ENCODE measurements around the gene PIGT. TPM values are rescaled to one million over a fixed set of nuclear protein-coding genes. Genes with fewer than 3 reads are reported as not detected.

The PIGT gene
- total RNA-seq, 1 experiment from 2014 or later: 63.7 TPM

DNA sequence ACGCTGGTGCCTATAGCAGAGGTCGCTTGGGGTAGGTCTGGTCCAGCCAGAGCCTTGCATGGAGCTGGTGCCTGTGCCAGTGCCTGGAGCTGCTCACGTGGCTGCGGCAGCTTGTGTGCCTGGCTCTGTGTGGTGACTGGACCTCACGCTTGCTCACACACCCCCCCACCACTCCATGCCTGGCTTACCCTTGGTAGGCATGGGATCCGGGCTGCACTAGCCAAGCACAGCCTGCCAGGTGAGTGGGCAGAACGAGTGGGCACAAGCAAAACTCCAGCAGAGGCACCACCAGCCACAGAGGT is 20.9 kb upstream of the PIGT start:
- Mint-ChIP-seq H3K4me1 (no peaks in the 10 kb centered on the region), H3K27me3 (ENCODE audit: low read depth) (peaks cover 6% of the 10 kb centered on the region), H3K4me3 (no peak overlapping the region), H3K27ac (no peak overlapping the region), H3K9me3 (peaks cover 22% of the 10 kb centered on the region), H3K36me3 (peaks cover 8% of the 10 kb centered on the region)
- POLR2A ChIA-PET: no interaction called here
- DNase-seq (ENCODE audit: low spot score): no peak
- TF ChIP-seq, protein P1, sequence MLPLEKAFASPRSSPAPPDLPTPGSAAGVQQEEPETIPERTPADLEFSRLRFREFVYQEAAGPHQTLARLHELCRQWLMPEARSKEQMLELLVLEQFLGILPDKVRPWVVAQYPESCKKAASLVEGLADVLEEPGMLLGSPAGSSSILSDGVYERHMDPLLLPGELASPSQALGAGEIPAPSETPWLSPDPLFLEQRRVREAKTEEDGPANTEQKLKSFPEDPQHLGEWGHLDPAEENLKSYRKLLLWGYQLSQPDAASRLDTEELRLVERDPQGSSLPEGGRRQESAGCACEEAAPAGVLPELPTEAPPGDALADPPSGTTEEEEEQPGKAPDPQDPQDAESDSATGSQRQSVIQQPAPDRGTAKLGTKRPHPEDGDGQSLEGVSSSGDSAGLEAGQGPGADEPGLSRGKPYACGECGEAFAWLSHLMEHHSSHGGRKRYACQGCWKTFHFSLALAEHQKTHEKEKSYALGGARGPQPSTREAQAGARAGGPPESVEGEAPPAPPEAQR (CRISPR knock-in tag; IDR thresholded peaks at IDR 0.05): no peak
- TF ChIP-seq SP1 (CRISPR knock-in tag; conservative IDR thresholded peaks at IDR 0.05): no peak
- TF ChIP-seq, protein P2, sequence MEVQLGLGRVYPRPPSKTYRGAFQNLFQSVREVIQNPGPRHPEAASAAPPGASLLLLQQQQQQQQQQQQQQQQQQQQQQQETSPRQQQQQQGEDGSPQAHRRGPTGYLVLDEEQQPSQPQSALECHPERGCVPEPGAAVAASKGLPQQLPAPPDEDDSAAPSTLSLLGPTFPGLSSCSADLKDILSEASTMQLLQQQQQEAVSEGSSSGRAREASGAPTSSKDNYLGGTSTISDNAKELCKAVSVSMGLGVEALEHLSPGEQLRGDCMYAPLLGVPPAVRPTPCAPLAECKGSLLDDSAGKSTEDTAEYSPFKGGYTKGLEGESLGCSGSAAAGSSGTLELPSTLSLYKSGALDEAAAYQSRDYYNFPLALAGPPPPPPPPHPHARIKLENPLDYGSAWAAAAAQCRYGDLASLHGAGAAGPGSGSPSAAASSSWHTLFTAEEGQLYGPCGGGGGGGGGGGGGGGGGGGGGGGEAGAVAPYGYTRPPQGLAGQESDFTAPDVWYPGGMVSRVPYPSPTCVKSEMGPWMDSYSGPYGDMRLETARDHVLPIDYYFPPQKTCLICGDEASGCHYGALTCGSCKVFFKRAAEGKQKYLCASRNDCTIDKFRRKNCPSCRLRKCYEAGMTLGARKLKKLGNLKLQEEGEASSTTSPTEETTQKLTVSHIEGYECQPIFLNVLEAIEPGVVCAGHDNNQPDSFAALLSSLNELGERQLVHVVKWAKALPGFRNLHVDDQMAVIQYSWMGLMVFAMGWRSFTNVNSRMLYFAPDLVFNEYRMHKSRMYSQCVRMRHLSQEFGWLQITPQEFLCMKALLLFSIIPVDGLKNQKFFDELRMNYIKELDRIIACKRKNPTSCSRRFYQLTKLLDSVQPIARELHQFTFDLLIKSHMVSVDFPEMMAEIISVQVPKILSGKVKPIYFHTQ (CRISPR knock-in tag; IDR thresholded peaks at IDR 0.05): no peak
- TF ChIP-seq, protein P3, sequence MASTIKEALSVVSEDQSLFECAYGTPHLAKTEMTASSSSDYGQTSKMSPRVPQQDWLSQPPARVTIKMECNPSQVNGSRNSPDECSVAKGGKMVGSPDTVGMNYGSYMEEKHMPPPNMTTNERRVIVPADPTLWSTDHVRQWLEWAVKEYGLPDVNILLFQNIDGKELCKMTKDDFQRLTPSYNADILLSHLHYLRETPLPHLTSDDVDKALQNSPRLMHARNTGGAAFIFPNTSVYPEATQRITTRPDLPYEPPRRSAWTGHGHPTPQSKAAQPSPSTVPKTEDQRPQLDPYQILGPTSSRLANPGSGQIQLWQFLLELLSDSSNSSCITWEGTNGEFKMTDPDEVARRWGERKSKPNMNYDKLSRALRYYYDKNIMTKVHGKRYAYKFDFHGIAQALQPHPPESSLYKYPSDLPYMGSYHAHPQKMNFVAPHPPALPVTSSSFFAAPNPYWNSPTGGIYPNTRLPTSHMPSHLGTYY (CRISPR knock-in tag; IDR thresholded peaks at IDR 0.05): no peak
- no peak for TF ChIP-seq ZBTB21 (CRISPR knock-in tag; IDR thresholded peaks at IDR 0.05; ENCODE audit: borderline replicate concordance)
- TF ChIP-seq TP53 (CRISPR knock-in tag; IDR thresholded peaks at IDR 0.05): no peak
- no peak for TF ChIP-seq NFE2L1 (CRISPR knock-in tag; IDR thresholded peaks at IDR 0.05)
- TF ChIP-seq, protein P4, sequence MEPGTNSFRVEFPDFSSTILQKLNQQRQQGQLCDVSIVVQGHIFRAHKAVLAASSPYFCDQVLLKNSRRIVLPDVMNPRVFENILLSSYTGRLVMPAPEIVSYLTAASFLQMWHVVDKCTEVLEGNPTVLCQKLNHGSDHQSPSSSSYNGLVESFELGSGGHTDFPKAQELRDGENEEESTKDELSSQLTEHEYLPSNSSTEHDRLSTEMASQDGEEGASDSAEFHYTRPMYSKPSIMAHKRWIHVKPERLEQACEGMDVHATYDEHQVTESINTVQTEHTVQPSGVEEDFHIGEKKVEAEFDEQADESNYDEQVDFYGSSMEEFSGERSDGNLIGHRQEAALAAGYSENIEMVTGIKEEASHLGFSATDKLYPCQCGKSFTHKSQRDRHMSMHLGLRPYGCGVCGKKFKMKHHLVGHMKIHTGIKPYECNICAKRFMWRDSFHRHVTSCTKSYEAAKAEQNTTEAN (CRISPR knock-in tag; IDR thresholded peaks at IDR 0.05): no peak
- TF ChIP-seq FOXK1 (CRISPR knock-in tag; IDR thresholded peaks at IDR 0.05): no peak
- TF ChIP-seq GABPB1 (CRISPR knock-in tag; IDR thresholded peaks at IDR 0.05): no peak
- TF ChIP-seq, protein P5, sequence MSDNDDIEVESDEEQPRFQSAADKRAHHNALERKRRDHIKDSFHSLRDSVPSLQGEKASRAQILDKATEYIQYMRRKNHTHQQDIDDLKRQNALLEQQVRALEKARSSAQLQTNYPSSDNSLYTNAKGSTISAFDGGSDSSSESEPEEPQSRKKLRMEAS (CRISPR knock-in tag; IDR thresholded peaks at IDR 0.05): no peak
- TF ChIP-seq CREB1 (CRISPR knock-in tag; IDR thresholded peaks at IDR 0.05): no peak
- TF ChIP-seq, protein P6, sequence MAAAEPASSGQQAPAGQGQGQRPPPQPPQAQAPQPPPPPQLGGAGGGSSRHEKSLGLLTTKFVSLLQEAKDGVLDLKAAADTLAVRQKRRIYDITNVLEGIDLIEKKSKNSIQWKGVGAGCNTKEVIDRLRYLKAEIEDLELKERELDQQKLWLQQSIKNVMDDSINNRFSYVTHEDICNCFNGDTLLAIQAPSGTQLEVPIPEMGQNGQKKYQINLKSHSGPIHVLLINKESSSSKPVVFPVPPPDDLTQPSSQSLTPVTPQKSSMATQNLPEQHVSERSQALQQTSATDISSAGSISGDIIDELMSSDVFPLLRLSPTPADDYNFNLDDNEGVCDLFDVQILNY (CRISPR knock-in tag; IDR thresholded peaks at IDR 0.05): no peak
- TF ChIP-seq, protein P7, sequence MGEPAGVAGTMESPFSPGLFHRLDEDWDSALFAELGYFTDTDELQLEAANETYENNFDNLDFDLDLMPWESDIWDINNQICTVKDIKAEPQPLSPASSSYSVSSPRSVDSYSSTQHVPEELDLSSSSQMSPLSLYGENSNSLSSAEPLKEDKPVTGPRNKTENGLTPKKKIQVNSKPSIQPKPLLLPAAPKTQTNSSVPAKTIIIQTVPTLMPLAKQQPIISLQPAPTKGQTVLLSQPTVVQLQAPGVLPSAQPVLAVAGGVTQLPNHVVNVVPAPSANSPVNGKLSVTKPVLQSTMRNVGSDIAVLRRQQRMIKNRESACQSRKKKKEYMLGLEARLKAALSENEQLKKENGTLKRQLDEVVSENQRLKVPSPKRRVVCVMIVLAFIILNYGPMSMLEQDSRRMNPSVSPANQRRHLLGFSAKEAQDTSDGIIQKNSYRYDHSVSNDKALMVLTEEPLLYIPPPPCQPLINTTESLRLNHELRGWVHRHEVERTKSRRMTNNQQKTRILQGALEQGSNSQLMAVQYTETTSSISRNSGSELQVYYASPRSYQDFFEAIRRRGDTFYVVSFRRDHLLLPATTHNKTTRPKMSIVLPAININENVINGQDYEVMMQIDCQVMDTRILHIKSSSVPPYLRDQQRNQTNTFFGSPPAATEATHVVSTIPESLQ (CRISPR knock-in tag; IDR thresholded peaks at IDR 0.05): no peak
- CTCF ChIA-PET: interaction anchor here (1.1 to 1.4 kb wide), 2 partner anchors 21 to 55 kb away, joined by 4 to 8 read pairs; no protein-coding TSS in a partner anchor
- ATAC-seq: no peak; the same call in 1 of the 2 replicates

DNA sequence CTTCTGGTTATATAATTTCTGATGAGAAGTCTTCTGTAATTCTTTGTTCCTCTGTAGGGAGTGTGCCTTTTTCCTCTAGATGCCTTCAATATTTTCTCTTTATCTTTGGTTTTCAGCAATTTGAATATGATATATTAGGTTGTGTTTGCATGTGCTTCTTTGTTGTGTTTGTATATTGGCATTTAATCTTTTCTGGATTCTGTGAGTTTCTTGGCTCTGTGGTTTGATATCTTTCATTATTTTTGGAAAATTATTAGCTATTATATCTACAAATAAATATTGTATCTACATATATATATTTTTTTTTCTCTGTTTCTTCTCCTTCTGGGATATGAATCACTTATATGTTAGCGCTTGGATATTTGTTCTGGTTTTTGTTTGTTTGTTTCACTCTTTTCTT is 16.9 kb upstream of the PIGT start:
- H3K9me3 Mint-ChIP-seq: peaks cover 49% of the 10 kb centered on the region
- no peak for ATAC-seq
- TF ChIP-seq KAT7 (CRISPR knock-in tag; IDR thresholded peaks at IDR 0.05; ENCODE audit: borderline replicate concordance) (no peak), NR3C1 (CRISPR knock-in tag; conservative IDR thresholded peaks at IDR 0.05; ENCODE audit: low read depth) (no peak), ETV6 (CRISPR knock-in tag; IDR thresholded peaks at IDR 0.05) (no peak), PRRX2 (CRISPR knock-in tag; IDR thresholded peaks at IDR 0.05) (no peak)
- TF ChIP-seq, protein P8, sequence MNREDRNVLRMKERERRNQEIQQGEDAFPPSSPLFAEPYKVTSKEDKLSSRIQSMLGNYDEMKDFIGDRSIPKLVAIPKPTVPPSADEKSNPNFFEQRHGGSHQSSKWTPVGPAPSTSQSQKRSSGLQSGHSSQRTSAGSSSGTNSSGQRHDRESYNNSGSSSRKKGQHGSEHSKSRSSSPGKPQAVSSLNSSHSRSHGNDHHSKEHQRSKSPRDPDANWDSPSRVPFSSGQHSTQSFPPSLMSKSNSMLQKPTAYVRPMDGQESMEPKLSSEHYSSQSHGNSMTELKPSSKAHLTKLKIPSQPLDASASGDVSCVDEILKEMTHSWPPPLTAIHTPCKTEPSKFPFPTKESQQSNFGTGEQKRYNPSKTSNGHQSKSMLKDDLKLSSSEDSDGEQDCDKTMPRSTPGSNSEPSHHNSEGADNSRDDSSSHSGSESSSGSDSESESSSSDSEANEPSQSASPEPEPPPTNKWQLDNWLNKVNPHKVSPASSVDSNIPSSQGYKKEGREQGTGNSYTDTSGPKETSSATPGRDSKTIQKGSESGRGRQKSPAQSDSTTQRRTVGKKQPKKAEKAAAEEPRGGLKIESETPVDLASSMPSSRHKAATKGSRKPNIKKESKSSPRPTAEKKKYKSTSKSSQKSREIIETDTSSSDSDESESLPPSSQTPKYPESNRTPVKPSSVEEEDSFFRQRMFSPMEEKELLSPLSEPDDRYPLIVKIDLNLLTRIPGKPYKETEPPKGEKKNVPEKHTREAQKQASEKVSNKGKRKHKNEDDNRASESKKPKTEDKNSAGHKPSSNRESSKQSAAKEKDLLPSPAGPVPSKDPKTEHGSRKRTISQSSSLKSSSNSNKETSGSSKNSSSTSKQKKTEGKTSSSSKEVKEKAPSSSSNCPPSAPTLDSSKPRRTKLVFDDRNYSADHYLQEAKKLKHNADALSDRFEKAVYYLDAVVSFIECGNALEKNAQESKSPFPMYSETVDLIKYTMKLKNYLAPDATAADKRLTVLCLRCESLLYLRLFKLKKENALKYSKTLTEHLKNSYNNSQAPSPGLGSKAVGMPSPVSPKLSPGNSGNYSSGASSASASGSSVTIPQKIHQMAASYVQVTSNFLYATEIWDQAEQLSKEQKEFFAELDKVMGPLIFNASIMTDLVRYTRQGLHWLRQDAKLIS (CRISPR knock-in tag; IDR thresholded peaks at IDR 0.05; ENCODE audit: borderline replicate concordance): no peak
- TF ChIP-seq, protein P9, sequence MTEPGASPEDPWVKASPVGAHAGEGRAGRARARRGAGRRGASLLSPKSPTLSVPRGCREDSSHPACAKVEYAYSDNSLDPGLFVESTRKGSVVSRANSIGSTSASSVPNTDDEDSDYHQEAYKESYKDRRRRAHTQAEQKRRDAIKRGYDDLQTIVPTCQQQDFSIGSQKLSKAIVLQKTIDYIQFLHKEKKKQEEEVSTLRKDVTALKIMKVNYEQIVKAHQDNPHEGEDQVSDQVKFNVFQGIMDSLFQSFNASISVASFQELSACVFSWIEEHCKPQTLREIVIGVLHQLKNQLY (CRISPR knock-in tag; IDR thresholded peaks at IDR 0.05): no peak

More for the DNA sequence above, 16.9 kb upstream of the PIGT start:
- ChIA-PET POLR2A (no interaction called here), CTCF (no interaction called here)
- H3K4me1 Mint-ChIP-seq: no peaks in the 10 kb centered on the region
- peaks cover 29% of the 10 kb centered on the region for H3K36me3 Mint-ChIP-seq
- H3K27me3 Mint-ChIP-seq (ENCODE audit: low read depth): peaks cover 24% of the 10 kb centered on the region
- no peak overlapping the region for H3K27ac Mint-ChIP-seq
- no peak for DNase-seq (ENCODE audit: low spot score)
- H3K4me3 Mint-ChIP-seq: no peak overlapping the region
